ENCODE results near the gene PASK. TPM values are rescaled to one million over a fixed set of nuclear protein-coding genes. Genes with fewer than 3 reads are reported as not detected.

PASK gene
- total and polyA plus RNA-seq, 2 experiments from 2014 or later, result 2.5 to 8.8 TPM

- Histone ChIP-seq H3K9me2 (replicated peaks; ENCODE audit: insufficient read depth) (no peaks in the 10 kb centered on the region), H3K79me2 (no peaks in the 10 kb centered on the region), H3K4me1 (ENCODE audit: insufficient read depth) (no peaks in the 10 kb centered on the region), H3K9me3 (ENCODE audit: low read depth) (no peaks in the 10 kb centered on the region), H3K36me3 (replicated peaks; ENCODE audit: insufficient read depth, low read depth) (no peaks in the 10 kb centered on the region), H3K27me3 (no peaks in the 10 kb centered on the region), H2AFZ (no peak overlapping the region), H4K20me1 (ENCODE audit: insufficient read depth, poor library complexity, severe bottlenecking) (no peaks in the 10 kb centered on the region), H3K4me3 (no peak overlapping the region), H3K27ac (no peak overlapping the region), H3K4me2 (no peak overlapping the region)
- no peak for TF ChIP-seq CTCF (IDR thresholded peaks at IDR 0.05; ENCODE audit: poor library complexity)
- no peak for TF ChIP-seq EZH2 (IDR thresholded peaks at IDR 0.05; ENCODE audit: borderline replicate concordance)
- TF ChIP-seq EZH2phosphoT487 (IDR thresholded peaks at IDR 0.05; ENCODE audit: low read depth, severe bottlenecking, unreplicated experiment), result no peak
- WGBS (ENCODE audit: low lambda C conversion rate, missing lambda C conversion rate), result 87% methylated on average over 14 of the region's 14 CpGs
- no peak for DNase-seq (ENCODE audit: low spot score)
Observed at GRCh38 chr2:241109210-241110088, 39.8 kb downstream of the PASK start.

GRCh38 chr2:241108271-241109209 is 40.7 kb downstream of the PASK start:
- Histone ChIP-seq H3K4me1 (ENCODE audit: insufficient read depth) (peaks cover 2% of the 10 kb centered on the region), H3K9me2 (replicated peaks; ENCODE audit: insufficient read depth) (no peaks in the 10 kb centered on the region), H3K4me3 (no peak overlapping the region), H2AFZ (no peak overlapping the region), H3K4me2 (no peak overlapping the region), H3K9me3 (ENCODE audit: low read depth) (no peaks in the 10 kb centered on the region), H3K79me2 (peaks cover 5% of the 10 kb centered on the region), H3K36me3 (replicated peaks; ENCODE audit: insufficient read depth, low read depth) (no peaks in the 10 kb centered on the region), H4K20me1 (ENCODE audit: insufficient read depth, poor library complexity, severe bottlenecking) (no peaks in the 10 kb centered on the region), H3K27me3 (no peaks in the 10 kb centered on the region), H3K27ac (no peak overlapping the region)
- no peak for DNase-seq (ENCODE audit: low spot score)
- WGBS (ENCODE audit: low lambda C conversion rate, missing lambda C conversion rate), result 96% methylated on average over 35 of the region's 35 CpGs
- TF ChIP-seq EZH2 (IDR thresholded peaks at IDR 0.05; ENCODE audit: borderline replicate concordance) (no peak), EZH2phosphoT487 (IDR thresholded peaks at IDR 0.05; ENCODE audit: low read depth, severe bottlenecking, unreplicated experiment) (no peak), CTCF (IDR thresholded peaks at IDR 0.05; ENCODE audit: poor library complexity) (no peak)

- H2AFZ ChIP-seq, result no peak overlapping the region
- H3K4me2 ChIP-seq, result no peak overlapping the region
- DNase-seq (ENCODE audit: low spot score), result no peak
- peaks cover 11% of the 10 kb centered on the region for H3K79me2 ChIP-seq
- WGBS (ENCODE audit: low lambda C conversion rate, missing lambda C conversion rate), result 92% methylated on average over 9 of the region's 9 CpGs
- no peaks in the 10 kb centered on the region for H3K27me3 ChIP-seq
- no peaks in the 10 kb centered on the region for H3K36me3 ChIP-seq (replicated peaks; ENCODE audit: insufficient read depth, low read depth)
- no peaks in the 10 kb centered on the region for H3K9me2 ChIP-seq (replicated peaks; ENCODE audit: insufficient read depth)
- no peaks in the 10 kb centered on the region for H4K20me1 ChIP-seq (ENCODE audit: insufficient read depth, poor library complexity, severe bottlenecking)
- H3K27ac ChIP-seq, result no peak overlapping the region
- H3K4me1 ChIP-seq (ENCODE audit: insufficient read depth), result peaks cover 8% of the 10 kb centered on the region
- H3K9me3 ChIP-seq (ENCODE audit: low read depth), result no peaks in the 10 kb centered on the region
- H3K4me3 ChIP-seq, result no peak overlapping the region
- TF ChIP-seq EZH2 (IDR thresholded peaks at IDR 0.05; ENCODE audit: borderline replicate concordance) (no peak), EZH2phosphoT487 (IDR thresholded peaks at IDR 0.05; ENCODE audit: low read depth, severe bottlenecking, unreplicated experiment) (no peak), CTCF (IDR thresholded peaks at IDR 0.05; ENCODE audit: poor library complexity) (no peak)
Observed at GRCh38 chr2:241107031-241107783, 42.1 kb downstream of the PASK start.

Measured in hepatocyte (in vitro differentiated cells).